Measurements from ENCODE around the gene PPP1R14C. TPM values are rescaled to one million over a fixed set of nuclear protein-coding genes. Genes with fewer than 3 reads are reported as not detected.

Gene PPP1R14C
- total and polyA plus RNA-seq, 2 experiments from 2014 or later = 1.1 to 1.4 TPM

DNA sequence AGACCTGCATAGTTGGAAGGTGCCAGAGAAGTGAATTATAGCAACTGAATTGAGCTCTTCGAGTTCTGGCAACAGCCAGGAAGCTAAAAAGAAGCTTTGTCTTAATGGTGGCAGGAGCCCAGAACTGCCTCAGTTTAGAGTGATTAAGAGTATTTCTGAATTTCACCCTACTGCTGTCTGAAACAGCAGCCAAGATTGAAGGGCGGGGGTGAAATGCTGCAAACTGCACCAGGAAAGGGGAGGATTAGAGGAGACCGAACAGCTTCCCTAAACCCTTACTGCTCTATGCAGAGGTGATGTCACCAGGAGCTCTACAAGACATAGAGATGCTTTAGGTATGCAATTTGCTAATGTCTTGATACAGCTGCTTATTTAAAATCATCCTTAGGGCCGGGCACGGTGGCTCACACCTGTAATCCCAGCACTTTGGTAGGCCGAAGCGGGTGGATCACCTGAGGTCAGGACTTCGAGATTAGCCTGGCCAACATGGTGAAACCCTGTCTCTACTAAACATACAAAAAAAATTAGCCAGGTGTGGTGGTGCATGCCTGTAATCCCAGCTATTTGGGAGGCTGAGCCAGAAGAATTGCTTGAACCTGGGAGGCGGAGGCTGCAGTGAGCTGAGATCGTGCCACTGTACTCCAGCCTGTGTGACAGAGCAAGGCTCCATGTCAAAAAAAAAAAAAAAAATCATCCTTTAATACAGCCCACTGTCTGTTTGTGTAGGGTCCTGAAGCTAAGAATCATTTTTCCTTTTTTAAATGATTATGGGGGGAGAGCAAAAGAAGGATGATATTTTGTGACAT lies 134.3 kb downstream of the PPP1R14C start:
- no peak overlapping the region for H3K27ac ChIP-seq (ENCODE audit: low read depth)
- no peak for DNase-seq (ENCODE audit: low spot score)

GRCh38 chr6:150279533-150279932 lies 136.7 kb downstream of the PPP1R14C start:
- no peaks in the 10 kb centered on the region for H3F3A ChIP-seq (replicated peaks; ENCODE audit: low read depth)
- no peak overlapping the region for H3K4me3 ChIP-seq
- ATAC-seq (no peak), DNase-seq (ENCODE audit: low spot score) (no peak)
- no peak overlapping the region for H3K4me2 ChIP-seq
- H3K4me1 ChIP-seq (ENCODE audit: insufficient read depth) = no peaks in the 10 kb centered on the region
- Mint-ChIP-seq H3K4me3 (no peak overlapping the region), H3K9me3 (no peaks in the 10 kb centered on the region), H3K4me1 (no peaks in the 10 kb centered on the region), H3K27ac (no peak overlapping the region), H3K36me3 (ENCODE audit: low read depth) (no peaks in the 10 kb centered on the region), H3K27me3 (ENCODE audit: insufficient read depth, low read depth, poor library complexity) (peaks cover 2% of the 10 kb centered on the region)
- no peak overlapping the region for H2AFZ ChIP-seq
- H3K79me2 ChIP-seq (replicated peaks; ENCODE audit: insufficient read depth) = no peaks in the 10 kb centered on the region
- H3K27me3 ChIP-seq (ENCODE audit: insufficient read depth) = no peaks in the 10 kb centered on the region
- peaks cover 8% of the 10 kb centered on the region; the same call in 1 of the 2 replicates for H3K9me2 ChIP-seq (ENCODE audit: insufficient read depth)
- H3K36me3 ChIP-seq (ENCODE audit: insufficient read depth) = no peaks in the 10 kb centered on the region
- H3K27ac ChIP-seq (ENCODE audit: low read depth) = no peak overlapping the region
- H4K20me1 ChIP-seq (replicated peaks; ENCODE audit: insufficient read depth) = no peaks in the 10 kb centered on the region; the same call in 1 of the 2 replicates
- TF ChIP-seq JUNB (IDR thresholded peaks at IDR 0.05; ENCODE audit: unreplicated experiment) (no peak), ZNF331 (CRISPR knock-in tag; IDR thresholded peaks at IDR 0.05; ENCODE audit: low read depth) (no peak), ZNF114 (CRISPR knock-in tag; IDR thresholded peaks at IDR 0.05) (no peak), STAT1 (IDR thresholded peaks at IDR 0.05; ENCODE audit: unreplicated experiment) (no peak), POLR2AphosphoS5 (IDR thresholded peaks at IDR 0.05; ENCODE audit: low read depth) (no peak)
- TF ChIP-seq, protein P1, sequence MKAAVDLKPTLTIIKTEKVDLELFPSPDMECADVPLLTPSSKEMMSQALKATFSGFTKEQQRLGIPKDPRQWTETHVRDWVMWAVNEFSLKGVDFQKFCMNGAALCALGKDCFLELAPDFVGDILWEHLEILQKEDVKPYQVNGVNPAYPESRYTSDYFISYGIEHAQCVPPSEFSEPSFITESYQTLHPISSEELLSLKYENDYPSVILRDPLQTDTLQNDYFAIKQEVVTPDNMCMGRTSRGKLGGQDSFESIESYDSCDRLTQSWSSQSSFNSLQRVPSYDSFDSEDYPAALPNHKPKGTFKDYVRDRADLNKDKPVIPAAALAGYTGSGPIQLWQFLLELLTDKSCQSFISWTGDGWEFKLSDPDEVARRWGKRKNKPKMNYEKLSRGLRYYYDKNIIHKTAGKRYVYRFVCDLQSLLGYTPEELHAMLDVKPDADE (IDR thresholded peaks at IDR 0.05) = no peak
- TF ChIP-seq, protein P2, sequence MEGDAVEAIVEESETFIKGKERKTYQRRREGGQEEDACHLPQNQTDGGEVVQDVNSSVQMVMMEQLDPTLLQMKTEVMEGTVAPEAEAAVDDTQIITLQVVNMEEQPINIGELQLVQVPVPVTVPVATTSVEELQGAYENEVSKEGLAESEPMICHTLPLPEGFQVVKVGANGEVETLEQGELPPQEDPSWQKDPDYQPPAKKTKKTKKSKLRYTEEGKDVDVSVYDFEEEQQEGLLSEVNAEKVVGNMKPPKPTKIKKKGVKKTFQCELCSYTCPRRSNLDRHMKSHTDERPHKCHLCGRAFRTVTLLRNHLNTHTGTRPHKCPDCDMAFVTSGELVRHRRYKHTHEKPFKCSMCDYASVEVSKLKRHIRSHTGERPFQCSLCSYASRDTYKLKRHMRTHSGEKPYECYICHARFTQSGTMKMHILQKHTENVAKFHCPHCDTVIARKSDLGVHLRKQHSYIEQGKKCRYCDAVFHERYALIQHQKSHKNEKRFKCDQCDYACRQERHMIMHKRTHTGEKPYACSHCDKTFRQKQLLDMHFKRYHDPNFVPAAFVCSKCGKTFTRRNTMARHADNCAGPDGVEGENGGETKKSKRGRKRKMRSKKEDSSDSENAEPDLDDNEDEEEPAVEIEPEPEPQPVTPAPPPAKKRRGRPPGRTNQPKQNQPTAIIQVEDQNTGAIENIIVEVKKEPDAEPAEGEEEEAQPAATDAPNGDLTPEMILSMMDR (conservative IDR thresholded peaks at IDR 0.05; ENCODE audit: low read depth in 2 of 2) = no peak

More for the DNA sequence above, 134.3 kb downstream of the PPP1R14C start:
- H3K4me1 Mint-ChIP-seq = no peaks in the 10 kb centered on the region
- Histone ChIP-seq H3K4me3 (no peak overlapping the region), H3K79me2 (replicated peaks; ENCODE audit: insufficient read depth) (no peaks in the 10 kb centered on the region), H3K27me3 (ENCODE audit: insufficient read depth) (no peaks in the 10 kb centered on the region), H3K36me3 (ENCODE audit: insufficient read depth) (no peaks in the 10 kb centered on the region), H3F3A (replicated peaks; ENCODE audit: low read depth) (no peaks in the 10 kb centered on the region), H3K4me2 (no peak overlapping the region), H4K20me1 (replicated peaks; ENCODE audit: insufficient read depth) (no peaks in the 10 kb centered on the region; the same call in 1 of the 2 replicates), H2AFZ (no peak overlapping the region), H3K4me1 (ENCODE audit: insufficient read depth) (no peaks in the 10 kb centered on the region), H3K9me2 (ENCODE audit: insufficient read depth) (peaks cover 8% of the 10 kb centered on the region; the same call in 1 of the 2 replicates)
- H3K9me3 Mint-ChIP-seq = no peaks in the 10 kb centered on the region
- no peaks in the 10 kb centered on the region for H3K36me3 Mint-ChIP-seq (ENCODE audit: low read depth)
- H3K4me3 Mint-ChIP-seq = no peak overlapping the region
- H3K27me3 Mint-ChIP-seq (ENCODE audit: insufficient read depth, low read depth, poor library complexity) = peaks cover 4% of the 10 kb centered on the region
- no peak for ATAC-seq
- H3K27ac Mint-ChIP-seq = no peak overlapping the region
- TF ChIP-seq JUNB (IDR thresholded peaks at IDR 0.05; ENCODE audit: unreplicated experiment) = no peak
- no peak for TF ChIP-seq ZNF114 (CRISPR knock-in tag; IDR thresholded peaks at IDR 0.05)
- no peak for TF ChIP-seq REST (IDR thresholded peaks at IDR 0.05; ENCODE audit: unreplicated experiment)
- TF ChIP-seq STAT1 (IDR thresholded peaks at IDR 0.05; ENCODE audit: unreplicated experiment) = no peak
- no peak for TF ChIP-seq ZNF331 (CRISPR knock-in tag; IDR thresholded peaks at IDR 0.05; ENCODE audit: low read depth)
- no peak for TF ChIP-seq EZH2 (IDR thresholded peaks at IDR 0.05; ENCODE audit: low read depth, unreplicated experiment)
- TF ChIP-seq POLR2AphosphoS5 (IDR thresholded peaks at IDR 0.05; ENCODE audit: low read depth) = no peak
